ENCODE measurements around the gene GALNT10.

- TF ChIP-seq, protein P1, sequence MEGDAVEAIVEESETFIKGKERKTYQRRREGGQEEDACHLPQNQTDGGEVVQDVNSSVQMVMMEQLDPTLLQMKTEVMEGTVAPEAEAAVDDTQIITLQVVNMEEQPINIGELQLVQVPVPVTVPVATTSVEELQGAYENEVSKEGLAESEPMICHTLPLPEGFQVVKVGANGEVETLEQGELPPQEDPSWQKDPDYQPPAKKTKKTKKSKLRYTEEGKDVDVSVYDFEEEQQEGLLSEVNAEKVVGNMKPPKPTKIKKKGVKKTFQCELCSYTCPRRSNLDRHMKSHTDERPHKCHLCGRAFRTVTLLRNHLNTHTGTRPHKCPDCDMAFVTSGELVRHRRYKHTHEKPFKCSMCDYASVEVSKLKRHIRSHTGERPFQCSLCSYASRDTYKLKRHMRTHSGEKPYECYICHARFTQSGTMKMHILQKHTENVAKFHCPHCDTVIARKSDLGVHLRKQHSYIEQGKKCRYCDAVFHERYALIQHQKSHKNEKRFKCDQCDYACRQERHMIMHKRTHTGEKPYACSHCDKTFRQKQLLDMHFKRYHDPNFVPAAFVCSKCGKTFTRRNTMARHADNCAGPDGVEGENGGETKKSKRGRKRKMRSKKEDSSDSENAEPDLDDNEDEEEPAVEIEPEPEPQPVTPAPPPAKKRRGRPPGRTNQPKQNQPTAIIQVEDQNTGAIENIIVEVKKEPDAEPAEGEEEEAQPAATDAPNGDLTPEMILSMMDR (conservative IDR thresholded peaks at IDR 0.05; ENCODE audit: low read depth, low read length) = no peak
- TF ChIP-seq RFX5 (IDR thresholded peaks at IDR 0.05; ENCODE audit: low read depth, low read length) = no peak
- no peak for TF ChIP-seq RCOR1 (IDR thresholded peaks at IDR 0.05; ENCODE audit: insufficient replicate concordance, low read length)
- no peak for TF ChIP-seq MAFK (IDR thresholded peaks at IDR 0.05; ENCODE audit: low read depth, low read length)
- TF ChIP-seq USF2 (IDR thresholded peaks at IDR 0.05; ENCODE audit: low read depth, low read length) = no peak
- no peak for TF ChIP-seq BHLHE40 (IDR thresholded peaks at IDR 0.05; ENCODE audit: low read depth, low read length)
- no peak for TF ChIP-seq RAD21 (IDR thresholded peaks at IDR 0.05; ENCODE audit: low read length)
- TF ChIP-seq CEBPB (IDR thresholded peaks at IDR 0.05; ENCODE audit: low read depth, low read length) = no peak
Measured at GRCh38 chr5:154193701-154194121, 3.2 kb downstream of the GALNT10 start.

All from IMR-90 (cell line).